PC-3 (cell line): ENCODE data around the gene TNFRSF9.

ENCODE experiments used
- CTCF ChIP-seq: fragments of 300-600 bp; sonication (generic); conservative IDR thresholded peaks from 2 replicates; pipeline ENCODE4 v1.5.1; 2017; ENCODE audit warnings: antibody characterized with exemption, low read depth, mild to moderate bottlenecking, low read length
- EZH2phosphoT487 ChIP-seq: fragments of 300-600 bp; sonication (generic); IDR thresholded peaks from 2 replicates; pipeline ENCODE4 v1.6.1; 2018; ENCODE audit warnings: mild to moderate bottlenecking, antibody characterized with exemption, low read length, borderline replicate concordance

DNA sequence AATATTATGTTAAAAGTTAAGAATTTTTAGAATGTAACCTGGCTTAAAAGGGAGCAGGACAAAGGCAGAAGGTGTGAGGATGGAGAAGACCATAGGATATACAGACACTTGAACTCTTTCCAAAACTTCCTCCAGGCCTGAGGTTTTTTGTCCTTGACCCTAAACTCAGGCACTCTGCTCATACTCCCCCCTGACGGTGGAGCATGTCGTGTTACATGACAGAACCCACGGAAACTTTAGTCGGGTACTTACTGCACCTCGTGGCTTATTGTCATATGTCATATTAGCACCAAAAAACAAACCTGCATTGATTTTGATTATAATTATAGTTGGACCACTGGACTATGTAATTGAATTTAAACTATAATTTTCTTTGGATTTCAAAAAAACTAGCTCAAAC is 20.8 kb downstream of the TNFRSF9 start:
- TF ChIP-seq CTCF (no peak), EZH2phosphoT487 (no peak)
